Liver (tissue), 9 donors: ENCODE measurements around the gene ACOT2. TPM values are rescaled to one million over a fixed set of nuclear protein-coding genes. Genes with fewer than 3 reads are reported as not detected.
"Not testable (repeated sequence)": the region's sequence is repeated elsewhere in the genome, so short reads cannot be mapped to it uniquely, and the experiment has no call there.

Experiments used
- DNase-seq: peaks from one replicate; pipeline ENCODE4 v3.0.0-alpha.2; 2017; ENCODE audit warnings: low spot score
- H3K27ac ChIP-seq, 2 donors: one replicate each; pipeline ENCODE4 v1.7.0; 2013; ENCODE audit warnings: inconsistent platforms in 2 of 2, low read length in 2 of 2, control low read depth in 1 of 2, low read depth in 1 of 2, mild to moderate bottlenecking in 1 of 2
- H3K27me3 ChIP-seq, 4 donors: one replicate each; pipeline versions ENCODE4 v1.6.1 to v1.7.0; 2013; ENCODE audit warnings: low read length in 3 of 4, inconsistent platforms in 1 of 4, mild to moderate bottlenecking in 1 of 4, moderate library complexity in 1 of 4; ENCODE audit not compliant: control insufficient read depth in 4 of 4, insufficient read depth in 4 of 4
- H3K36me3 ChIP-seq, 4 donors: one replicate each; pipeline versions ENCODE4 v1.6.1 to v1.7.0; 2013; ENCODE audit warnings: low read length in 3 of 4, mild to moderate bottlenecking in 3 of 4, low read depth in 1 of 4, moderate library complexity in 1 of 4; ENCODE audit not compliant: control insufficient read depth in 4 of 4, insufficient read depth in 3 of 4
- H3K4me1 ChIP-seq, 4 donors: one replicate each; pipeline versions ENCODE4 v1.6.1 to v1.7.0; 2013; ENCODE audit warnings: low read length in 3 of 4, mild to moderate bottlenecking in 3 of 4, moderate library complexity in 1 of 4; ENCODE audit not compliant: control insufficient read depth in 4 of 4, insufficient read depth in 4 of 4
- H3K4me3 ChIP-seq, 3 donors: one replicate each; pipeline versions ENCODE4 v1.6.1 to v1.7.0; 2013; ENCODE audit warnings: low read length in 3 of 3, control low read depth in 1 of 3, low read depth in 1 of 3, mild to moderate bottlenecking in 1 of 3
- H3K9ac ChIP-seq, 2 donors: one replicate each; pipeline ENCODE4 v1.7.0; 2013; ENCODE audit warnings: low read length in 2 of 2, mild to moderate bottlenecking in 2 of 2, moderate library complexity in 2 of 2, control low read depth in 1 of 2, low read depth in 1 of 2
- H3K9me3 ChIP-seq, 4 donors: one replicate each; pipeline versions ENCODE4 v1.6.1 to v1.7.0; 2013; ENCODE audit warnings: low read length in 3 of 4; ENCODE audit not compliant: control insufficient read depth in 4 of 4
- EGR1 ChIP-seq, 2 donors: IDR thresholded peaks; 2 replicates each; pipeline ENCODE4 v1.6.1; 2016 to 2018; ENCODE audit warnings: antibody characterized with exemption in 2 of 2, low read depth in 2 of 2
- FOXA2 ChIP-seq: IDR thresholded peaks from 2 replicates; pipeline ENCODE4 v1.6.1; 2016; ENCODE audit warnings: antibody characterized with exemption
- GABPA ChIP-seq, 2 donors: IDR thresholded peaks in 1 of 2; conservative IDR thresholded peaks in 1 of 2; 2 replicates each; pipeline ENCODE4 v1.6.1; 2016; ENCODE audit warnings: antibody characterized with exemption in 2 of 2, mild to moderate bottlenecking in 1 of 2, moderate library complexity in 1 of 2
- HNF4A ChIP-seq, 2 donors: conservative IDR thresholded peaks; 2 replicates each; pipeline ENCODE4 v1.6.1; 2016; ENCODE audit warnings: antibody characterized with exemption in 2 of 2, mild to moderate bottlenecking in 2 of 2
- HNF4G ChIP-seq: IDR thresholded peaks from 2 replicates; pipeline ENCODE4 v1.6.1; 2016; ENCODE audit warnings: antibody characterized with exemption
- JUND ChIP-seq, 2 donors: IDR thresholded peaks; 2 replicates each; pipeline ENCODE4 v1.6.1; 2016; ENCODE audit warnings: antibody characterized with exemption in 2 of 2
- NR2F2 ChIP-seq: IDR thresholded peaks from 2 replicates; pipeline ENCODE4 v1.6.1; 2016; ENCODE audit warnings: antibody characterized with exemption
- RXRA ChIP-seq, 2 donors: IDR thresholded peaks; 2 replicates each; pipeline ENCODE4 v1.6.1; 2017 to 2018; ENCODE audit warnings: antibody characterized with exemption in 2 of 2, mild to moderate bottlenecking in 1 of 2
- SP1 ChIP-seq: IDR thresholded peaks from 2 replicates; pipeline ENCODE4 v1.6.1; 2018; ENCODE audit warnings: antibody characterized with exemption, mild to moderate bottlenecking
- WGBS: extraction: QIAGEN DNeasy Blood & Tissue Kit; methylation state at CpG from one replicate; pipeline ENCODE4 v1.1.7; 2013; 5-methylcytosine and 5-hydroxymethylcytosine counted together
- polyA plus RNA-seq, 2 donors: library from polyadenylated mRNA; stranded (reverse) in 1 of 2; unstranded in 1 of 2; fragments of 200-250 nt in 1 of 2; fragments of >200 nt in 1 of 2; fragmentation: Nextera tagmentation in 1 of 2; extraction: Ambion mirVana in 1 of 2; gene quantifications; one replicate each; pipeline versions ENCODE4 v1.2.1 to v1.2.3, GENCODE V29; 2013 to 2015
- total RNA-seq, 2 donors: library from RNA; depleted of rRNA; stranded (reverse); fragments of >200 nt; gene quantifications; one replicate each; pipeline ENCODE4 v1.2.3, GENCODE V29; 2014
- TF ChIP-seq, protein P1 (sequence below): IDR thresholded peaks from 2 replicates; pipeline ENCODE4 v1.6.1; 2016; ENCODE audit warnings: antibody characterized with exemption, mild to moderate bottlenecking
- TF ChIP-seq, protein P2 (sequence below): IDR thresholded peaks from 2 replicates; pipeline ENCODE4 v1.6.1; 2016; ENCODE audit warnings: antibody characterized with exemption
- donor health status: healthy.
- donor health status: healthy.
- donor health status: healthy.
- donor health status: healthy.
- donor health status: healthy.

Gene ACOT2
- total and polyA plus RNA-seq, 4 donors = 51.2 to 189 (median 151) TPM

DNA sequence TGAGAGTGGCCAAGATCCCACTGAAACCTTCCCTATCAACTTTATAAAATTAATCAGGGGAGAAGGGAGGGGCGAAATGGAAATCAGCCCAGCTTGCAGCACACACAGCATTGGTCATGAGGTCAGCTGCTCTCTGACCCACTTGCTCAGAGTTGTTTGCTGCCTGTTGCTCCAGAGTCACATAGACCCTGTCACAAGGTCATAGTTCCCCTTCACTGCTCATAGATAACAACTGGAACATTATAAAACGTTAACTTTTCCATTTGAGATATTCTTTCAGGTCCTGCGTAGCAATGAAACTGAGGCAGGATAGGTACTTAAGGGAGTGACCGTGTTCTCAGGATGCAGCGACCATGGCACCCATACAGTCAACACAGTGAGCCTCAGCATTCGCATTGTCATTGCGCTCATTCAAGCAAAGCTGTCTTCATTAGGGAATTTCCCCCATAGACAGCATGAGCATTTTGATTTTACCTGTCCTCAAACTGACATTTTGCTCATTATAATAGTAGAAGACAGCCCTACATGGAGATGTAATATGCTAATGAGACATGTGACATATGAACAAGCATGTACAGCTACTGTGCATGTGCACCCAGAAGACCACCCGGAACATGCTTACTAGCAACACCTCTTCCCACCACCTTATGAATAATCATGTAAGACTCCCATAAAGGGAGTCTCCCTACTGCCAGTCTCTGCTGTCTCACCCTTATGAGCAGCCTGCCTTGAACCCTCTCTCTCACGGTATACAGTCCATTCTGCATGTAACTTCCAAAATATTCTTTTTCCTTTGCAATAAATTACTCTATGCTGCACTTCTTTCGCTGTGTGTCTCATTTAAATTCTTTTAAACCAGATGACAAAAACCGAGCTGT lies 13.3 kb downstream of the ACOT2 start:
- DNase-seq, H3K9me3 ChIP-seq, H3K4me3 ChIP-seq, H3K27me3 ChIP-seq, H3K36me3 ChIP-seq: not testable (repeated sequence)
- WGBS = 64% methylated on average over 10 of the region's 11 CpGs
- Histone ChIP-seq H3K4me1 (peaks cover 2 to 14% (median 11%) of the 10 kb centered on the region in 4 donors), H3K9ac (peak overlapping the region in 1 of 2 donors; percentile 36), H3K27ac (peak overlapping the region; percentile 66 to 73)
- peak in 1 of 2 donors; percentile 15 for TF ChIP-seq JUND (IDR thresholded peaks at IDR 0.05)
- TF ChIP-seq HNF4G = peak; percentile 68
- peak; percentile 79 to 85 for TF ChIP-seq HNF4A (conservative IDR thresholded peaks at IDR 0.05)
- peak; percentile 70 for TF ChIP-seq SP1
- peak; percentile 65 to 69 for TF ChIP-seq RXRA (IDR thresholded peaks at IDR 0.05)

DNA sequence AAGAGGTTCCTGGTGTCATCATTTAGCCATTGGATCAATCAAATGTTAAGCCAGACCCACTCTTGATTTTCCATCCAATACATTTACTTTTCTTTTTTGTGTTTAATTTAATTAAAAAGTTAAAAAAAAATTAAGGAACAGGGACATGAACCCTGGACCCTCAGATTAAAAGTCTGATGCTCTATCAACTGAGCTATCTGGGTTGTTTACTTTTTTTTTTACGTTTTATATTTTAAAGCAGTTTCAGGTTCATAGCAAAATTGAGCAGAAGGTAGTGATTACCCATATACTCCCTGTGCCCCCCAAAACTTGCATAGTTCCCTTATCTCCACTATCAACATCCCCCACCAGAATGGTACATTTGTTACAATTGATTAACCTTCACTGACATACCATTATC lies 19.7 kb downstream of the ACOT2 start:
- H3K9me3 ChIP-seq = no peaks in the 10 kb centered on the region
- peaks cover 0 to 3% (median 2%) of the 10 kb centered on the region in 4 donors for H3K4me1 ChIP-seq
- 61% methylated on average over 1 of the region's 1 CpG for WGBS
- TF ChIP-seq NR2F2 (no peak), GABPA (IDR thresholded peaks at IDR 0.05 in 1 of 2, conservative IDR thresholded peaks at IDR 0.05 in 1 of 2) (no peak), EGR1 (IDR thresholded peaks at IDR 0.05; ENCODE audit: low read depth in 2 of 2) (no peak), FOXA2 (no peak)
- TF ChIP-seq, protein P1, sequence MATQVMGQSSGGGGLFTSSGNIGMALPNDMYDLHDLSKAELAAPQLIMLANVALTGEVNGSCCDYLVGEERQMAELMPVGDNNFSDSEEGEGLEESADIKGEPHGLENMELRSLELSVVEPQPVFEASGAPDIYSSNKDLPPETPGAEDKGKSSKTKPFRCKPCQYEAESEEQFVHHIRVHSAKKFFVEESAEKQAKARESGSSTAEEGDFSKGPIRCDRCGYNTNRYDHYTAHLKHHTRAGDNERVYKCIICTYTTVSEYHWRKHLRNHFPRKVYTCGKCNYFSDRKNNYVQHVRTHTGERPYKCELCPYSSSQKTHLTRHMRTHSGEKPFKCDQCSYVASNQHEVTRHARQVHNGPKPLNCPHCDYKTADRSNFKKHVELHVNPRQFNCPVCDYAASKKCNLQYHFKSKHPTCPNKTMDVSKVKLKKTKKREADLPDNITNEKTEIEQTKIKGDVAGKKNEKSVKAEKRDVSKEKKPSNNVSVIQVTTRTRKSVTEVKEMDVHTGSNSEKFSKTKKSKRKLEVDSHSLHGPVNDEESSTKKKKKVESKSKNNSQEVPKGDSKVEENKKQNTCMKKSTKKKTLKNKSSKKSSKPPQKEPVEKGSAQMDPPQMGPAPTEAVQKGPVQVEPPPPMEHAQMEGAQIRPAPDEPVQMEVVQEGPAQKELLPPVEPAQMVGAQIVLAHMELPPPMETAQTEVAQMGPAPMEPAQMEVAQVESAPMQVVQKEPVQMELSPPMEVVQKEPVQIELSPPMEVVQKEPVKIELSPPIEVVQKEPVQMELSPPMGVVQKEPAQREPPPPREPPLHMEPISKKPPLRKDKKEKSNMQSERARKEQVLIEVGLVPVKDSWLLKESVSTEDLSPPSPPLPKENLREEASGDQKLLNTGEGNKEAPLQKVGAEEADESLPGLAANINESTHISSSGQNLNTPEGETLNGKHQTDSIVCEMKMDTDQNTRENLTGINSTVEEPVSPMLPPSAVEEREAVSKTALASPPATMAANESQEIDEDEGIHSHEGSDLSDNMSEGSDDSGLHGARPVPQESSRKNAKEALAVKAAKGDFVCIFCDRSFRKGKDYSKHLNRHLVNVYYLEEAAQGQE = no peak
- TF ChIP-seq, protein P2, sequence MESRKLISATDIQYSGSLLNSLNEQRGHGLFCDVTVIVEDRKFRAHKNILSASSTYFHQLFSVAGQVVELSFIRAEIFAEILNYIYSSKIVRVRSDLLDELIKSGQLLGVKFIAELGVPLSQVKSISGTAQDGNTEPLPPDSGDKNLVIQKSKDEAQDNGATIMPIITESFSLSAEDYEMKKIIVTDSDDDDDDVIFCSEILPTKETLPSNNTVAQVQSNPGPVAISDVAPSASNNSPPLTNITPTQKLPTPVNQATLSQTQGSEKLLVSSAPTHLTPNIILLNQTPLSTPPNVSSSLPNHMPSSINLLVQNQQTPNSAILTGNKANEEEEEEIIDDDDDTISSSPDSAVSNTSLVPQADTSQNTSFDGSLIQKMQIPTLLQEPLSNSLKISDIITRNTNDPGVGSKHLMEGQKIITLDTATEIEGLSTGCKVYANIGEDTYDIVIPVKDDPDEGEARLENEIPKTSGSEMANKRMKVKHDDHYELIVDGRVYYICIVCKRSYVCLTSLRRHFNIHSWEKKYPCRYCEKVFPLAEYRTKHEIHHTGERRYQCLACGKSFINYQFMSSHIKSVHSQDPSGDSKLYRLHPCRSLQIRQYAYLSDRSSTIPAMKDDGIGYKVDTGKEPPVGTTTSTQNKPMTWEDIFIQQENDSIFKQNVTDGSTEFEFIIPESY = no peak
- H3K27ac ChIP-seq = no peak overlapping the region
- no peak for DNase-seq
- H3K27me3 ChIP-seq = no peaks in the 10 kb centered on the region
- no peak overlapping the region for H3K9ac ChIP-seq
- no peak overlapping the region for H3K4me3 ChIP-seq
- no peaks in the 10 kb centered on the region for H3K36me3 ChIP-seq

DNA sequence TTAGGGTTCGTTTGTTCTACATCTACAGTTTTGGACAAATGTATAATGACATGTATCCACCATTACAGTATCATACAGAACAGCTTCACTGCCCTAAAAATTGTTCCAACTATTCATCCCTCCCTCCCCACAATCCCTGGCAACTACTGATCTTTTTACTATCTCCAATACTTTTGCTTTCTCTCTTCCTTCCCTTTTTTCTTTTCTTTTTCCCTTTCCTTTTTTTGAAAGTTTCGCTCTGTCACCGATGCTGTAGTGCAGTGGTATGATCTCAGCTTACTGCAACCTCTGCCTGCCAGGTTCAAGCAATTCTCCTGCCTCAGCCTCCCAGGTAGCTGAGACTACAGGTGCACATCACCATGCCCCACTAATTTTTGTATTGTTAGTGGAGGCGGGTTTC lies 20.1 kb downstream of the ACOT2 start:
- no peak for TF ChIP-seq SP1
- no peaks in the 10 kb centered on the region for H3K9me3 ChIP-seq
- H3K27me3 ChIP-seq = no peaks in the 10 kb centered on the region
- no peak overlapping the region for H3K4me3 ChIP-seq
- H3K9ac ChIP-seq = no peak overlapping the region
- H3K27ac ChIP-seq = no peak overlapping the region
- 85% methylated on average over 4 of the region's 4 CpGs for WGBS
- H3K4me1 ChIP-seq = peaks cover 0 to 3% (median 2%) of the 10 kb centered on the region in 4 donors
- no peaks in the 10 kb centered on the region for H3K36me3 ChIP-seq
- DNase-seq = no peak

DNA sequence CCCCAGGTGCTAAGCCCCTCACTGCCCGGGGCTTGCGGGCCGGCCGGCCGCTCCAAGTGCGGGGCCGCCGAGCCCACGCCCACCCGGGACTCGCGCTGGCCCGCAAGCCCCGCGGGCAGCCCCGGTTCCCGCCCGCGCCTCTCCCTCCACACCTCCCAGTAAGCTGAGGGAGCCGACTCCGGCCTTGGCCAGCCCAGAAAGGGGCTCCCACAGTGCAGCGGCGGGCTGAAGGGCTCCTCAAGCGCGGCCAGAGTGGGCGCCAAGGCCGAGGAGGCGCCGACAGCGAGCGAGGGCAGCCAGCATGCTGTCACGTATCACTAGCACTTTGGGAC lies 21.6 kb downstream of the ACOT2 start:
- not testable (repeated sequence) for H3K27me3 ChIP-seq, H3K36me3 ChIP-seq, H3K9ac ChIP-seq, DNase-seq, H3K9me3 ChIP-seq, H3K4me3 ChIP-seq, H3K27ac ChIP-seq, H3K4me1 ChIP-seq
- 98% methylated on average over 32 of the region's 32 CpGs for WGBS
